ENCODE data around the gene METTL27.
"Not testable (repeated sequence)": the region's sequence is repeated elsewhere in the genome, so short reads cannot be mapped to it uniquely, and the experiment has no call there.

DNA sequence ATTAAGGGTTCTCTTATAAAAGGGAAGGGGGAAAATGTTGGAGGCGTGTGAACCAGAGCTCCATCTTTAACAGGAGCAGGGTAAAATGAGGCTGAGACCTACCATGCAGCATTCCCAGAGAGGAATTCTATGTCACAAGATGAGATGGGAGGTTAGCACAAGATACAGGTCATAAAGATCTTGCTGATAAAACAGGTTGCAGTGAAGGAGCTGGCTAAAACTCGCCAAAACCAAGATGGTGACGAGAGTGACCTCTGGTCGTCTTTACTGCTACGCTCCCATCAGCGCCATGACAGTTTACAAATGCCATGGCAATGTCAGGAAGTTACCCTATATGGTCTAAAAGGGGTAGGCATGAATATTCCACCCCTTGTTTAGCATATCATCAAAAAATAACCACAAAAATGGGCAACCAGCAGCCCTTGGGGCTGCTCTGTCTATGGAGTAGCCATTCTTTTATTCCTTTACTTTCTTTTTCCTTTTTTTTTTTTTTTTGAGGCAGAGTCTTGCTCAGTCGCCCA lies 51.1 kb downstream of the METTL27 start:
- TF ChIP-seq NANOG (IDR thresholded peaks at IDR 0.05; ENCODE audit: borderline replicate concordance); POLR2AphosphoS5 (IDR thresholded peaks at IDR 0.05; ENCODE audit: low read depth); EZH2 (IDR thresholded peaks at IDR 0.05; ENCODE audit: low read depth, unreplicated experiment); STAT1 (IDR thresholded peaks at IDR 0.05; ENCODE audit: unreplicated experiment); JUNB (IDR thresholded peaks at IDR 0.05; ENCODE audit: unreplicated experiment): not testable (repeated sequence)
- TF ChIP-seq, protein P1, sequence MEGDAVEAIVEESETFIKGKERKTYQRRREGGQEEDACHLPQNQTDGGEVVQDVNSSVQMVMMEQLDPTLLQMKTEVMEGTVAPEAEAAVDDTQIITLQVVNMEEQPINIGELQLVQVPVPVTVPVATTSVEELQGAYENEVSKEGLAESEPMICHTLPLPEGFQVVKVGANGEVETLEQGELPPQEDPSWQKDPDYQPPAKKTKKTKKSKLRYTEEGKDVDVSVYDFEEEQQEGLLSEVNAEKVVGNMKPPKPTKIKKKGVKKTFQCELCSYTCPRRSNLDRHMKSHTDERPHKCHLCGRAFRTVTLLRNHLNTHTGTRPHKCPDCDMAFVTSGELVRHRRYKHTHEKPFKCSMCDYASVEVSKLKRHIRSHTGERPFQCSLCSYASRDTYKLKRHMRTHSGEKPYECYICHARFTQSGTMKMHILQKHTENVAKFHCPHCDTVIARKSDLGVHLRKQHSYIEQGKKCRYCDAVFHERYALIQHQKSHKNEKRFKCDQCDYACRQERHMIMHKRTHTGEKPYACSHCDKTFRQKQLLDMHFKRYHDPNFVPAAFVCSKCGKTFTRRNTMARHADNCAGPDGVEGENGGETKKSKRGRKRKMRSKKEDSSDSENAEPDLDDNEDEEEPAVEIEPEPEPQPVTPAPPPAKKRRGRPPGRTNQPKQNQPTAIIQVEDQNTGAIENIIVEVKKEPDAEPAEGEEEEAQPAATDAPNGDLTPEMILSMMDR (conservative IDR thresholded peaks at IDR 0.05; ENCODE audit: low read depth in 2 of 2), result not testable (repeated sequence)
- TF ChIP-seq, protein P2, sequence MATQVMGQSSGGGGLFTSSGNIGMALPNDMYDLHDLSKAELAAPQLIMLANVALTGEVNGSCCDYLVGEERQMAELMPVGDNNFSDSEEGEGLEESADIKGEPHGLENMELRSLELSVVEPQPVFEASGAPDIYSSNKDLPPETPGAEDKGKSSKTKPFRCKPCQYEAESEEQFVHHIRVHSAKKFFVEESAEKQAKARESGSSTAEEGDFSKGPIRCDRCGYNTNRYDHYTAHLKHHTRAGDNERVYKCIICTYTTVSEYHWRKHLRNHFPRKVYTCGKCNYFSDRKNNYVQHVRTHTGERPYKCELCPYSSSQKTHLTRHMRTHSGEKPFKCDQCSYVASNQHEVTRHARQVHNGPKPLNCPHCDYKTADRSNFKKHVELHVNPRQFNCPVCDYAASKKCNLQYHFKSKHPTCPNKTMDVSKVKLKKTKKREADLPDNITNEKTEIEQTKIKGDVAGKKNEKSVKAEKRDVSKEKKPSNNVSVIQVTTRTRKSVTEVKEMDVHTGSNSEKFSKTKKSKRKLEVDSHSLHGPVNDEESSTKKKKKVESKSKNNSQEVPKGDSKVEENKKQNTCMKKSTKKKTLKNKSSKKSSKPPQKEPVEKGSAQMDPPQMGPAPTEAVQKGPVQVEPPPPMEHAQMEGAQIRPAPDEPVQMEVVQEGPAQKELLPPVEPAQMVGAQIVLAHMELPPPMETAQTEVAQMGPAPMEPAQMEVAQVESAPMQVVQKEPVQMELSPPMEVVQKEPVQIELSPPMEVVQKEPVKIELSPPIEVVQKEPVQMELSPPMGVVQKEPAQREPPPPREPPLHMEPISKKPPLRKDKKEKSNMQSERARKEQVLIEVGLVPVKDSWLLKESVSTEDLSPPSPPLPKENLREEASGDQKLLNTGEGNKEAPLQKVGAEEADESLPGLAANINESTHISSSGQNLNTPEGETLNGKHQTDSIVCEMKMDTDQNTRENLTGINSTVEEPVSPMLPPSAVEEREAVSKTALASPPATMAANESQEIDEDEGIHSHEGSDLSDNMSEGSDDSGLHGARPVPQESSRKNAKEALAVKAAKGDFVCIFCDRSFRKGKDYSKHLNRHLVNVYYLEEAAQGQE (IDR thresholded peaks at IDR 0.05; ENCODE audit: unreplicated experiment), result not testable (repeated sequence)
